HFFc6 (cell line): ENCODE measurements around the gene ZNF407. TPM values are rescaled to one million over a fixed set of nuclear protein-coding genes. Genes with fewer than 3 reads are reported as not detected.

Experiments used
- DNase-seq: peaks from one replicate; pipeline ENCODE4 v3.0.0-alpha.2; 2018
- H3K27ac Mint-ChIP-seq: 2 replicates; pipeline ENCODE4 v1.8.0; 2020; ENCODE audit warnings: mild to moderate bottlenecking, mixed read lengths
- H3K27me3 Mint-ChIP-seq: 2 replicates; pipeline ENCODE4 v1.8.0; 2021; ENCODE audit warnings: mild to moderate bottlenecking, moderate library complexity, mixed read lengths; ENCODE audit not compliant: insufficient read depth
- H3K36me3 Mint-ChIP-seq: 2 replicates; pipeline ENCODE4 v1.8.0; 2021; ENCODE audit warnings: low read depth, mixed read lengths
- H3K4me1 Mint-ChIP-seq: 2 replicates; pipeline ENCODE4 v1.8.0; 2020; ENCODE audit warnings: low read depth, mixed read lengths
- H3K4me3 Mint-ChIP-seq: 2 replicates; pipeline ENCODE4 v1.8.0; 2020; ENCODE audit warnings: mild to moderate bottlenecking, moderate library complexity, mixed read lengths
- H3K9me3 Mint-ChIP-seq: 2 replicates; pipeline ENCODE4 v1.8.0; 2020; ENCODE audit warnings: mild to moderate bottlenecking, mixed read lengths
- CTCF ChIP-seq: fragments of 200-600 bp; sonication (generic); IDR thresholded peaks from 2 replicates; pipeline ENCODE4 v1.5.0; 2021; ENCODE audit warnings: antibody characterized with exemption, mild to moderate bottlenecking
- total RNA-seq, 6 experiments: library from RNA; stranded (reverse); fragmentation: NEBNext Ultra II Directional; extraction: Animal tissue kit (Norgen Biotek cat#: 25700); gene quantifications; 2 replicates in 1 of 6; 3 replicates in 5 of 6; pipeline ENCODE4 v1.2.3, GENCODE V29; 2021

The ZNF407 gene
- total RNA-seq, 6 experiments from 2014 or later: 7.9 to 9.7 (median 9.1) TPM

- no peak for TF ChIP-seq CTCF
- Mint-ChIP-seq H3K4me1 (peaks cover 7% of the 10 kb centered on the region; the same call in 1 of the 2 replicates), H3K9me3 (no peaks in the 10 kb centered on the region), H3K4me3 (no peak overlapping the region), H3K27me3 (peaks cover 33% of the 10 kb centered on the region), H3K27ac (no peak overlapping the region), H3K36me3 (no peaks in the 10 kb centered on the region)
- no peak for DNase-seq
Observed at GRCh38 chr18:75107931-75108276, 510.2 kb downstream of the ZNF407 start.

- no peak for TF ChIP-seq CTCF
- Mint-ChIP-seq H3K4me3 (no peak overlapping the region), H3K27ac (no peak overlapping the region), H3K4me1 (peaks cover 7% of the 10 kb centered on the region; the same call in 1 of the 2 replicates), H3K36me3 (no peaks in the 10 kb centered on the region), H3K9me3 (no peaks in the 10 kb centered on the region), H3K27me3 (peaks cover 33% of the 10 kb centered on the region)
- DNase-seq: no peak
Observed at GRCh38 chr18:75108579-75109318, 511.1 kb downstream of the ZNF407 start.

- no peaks in the 10 kb centered on the region for H3K9me3 Mint-ChIP-seq
- no peak for DNase-seq
- H3K27ac Mint-ChIP-seq: no peak overlapping the region
- H3K4me1 Mint-ChIP-seq: peaks cover 7% of the 10 kb centered on the region; the same call in 1 of the 2 replicates
- H3K36me3 Mint-ChIP-seq: no peaks in the 10 kb centered on the region
- peaks cover 29% of the 10 kb centered on the region for H3K27me3 Mint-ChIP-seq
- no peak for TF ChIP-seq CTCF
- no peak overlapping the region for H3K4me3 Mint-ChIP-seq
Observed at GRCh38 chr18:75109319-75109691, 511.6 kb downstream of the ZNF407 start.

GRCh38 chr18:75109819-75110218 is 512.1 kb downstream of the ZNF407 start:
- Mint-ChIP-seq H3K36me3 (no peaks in the 10 kb centered on the region), H3K27me3 (peaks cover 30% of the 10 kb centered on the region), H3K4me1 (peaks cover 7% of the 10 kb centered on the region; the same call in 1 of the 2 replicates), H3K4me3 (no peak overlapping the region), H3K27ac (no peak overlapping the region), H3K9me3 (no peaks in the 10 kb centered on the region)
- TF ChIP-seq CTCF: no peak
- DNase-seq: no peak

GRCh38 chr18:75110311-75110710 is 512.6 kb downstream of the ZNF407 start:
- Mint-ChIP-seq H3K27ac (no peak overlapping the region), H3K4me3 (no peak overlapping the region), H3K9me3 (no peaks in the 10 kb centered on the region), H3K27me3 (peaks cover 29% of the 10 kb centered on the region), H3K4me1 (peaks cover 7% of the 10 kb centered on the region; the same call in 1 of the 2 replicates), H3K36me3 (no peaks in the 10 kb centered on the region)
- TF ChIP-seq CTCF: no peak
- no peak for DNase-seq
